Ishikawa (cell line): Measurements from ENCODE around the gene HPDL.
A peak's percentile ranks its signal among the peaks of the same experiment; 100 is the strongest.

Source experiments
- CEBPB ChIP-seq: IDR thresholded peaks from 2 replicates; pipeline ENCODE4 v1.6.1; 2012
- CREB1 ChIP-seq: IDR thresholded peaks from 2 replicates; pipeline ENCODE4 v1.6.1; 2012; ENCODE audit warnings: low read depth
- EGR1 ChIP-seq: IDR thresholded peaks from 2 replicates; pipeline ENCODE4 v1.6.1; 2012
- EP300 ChIP-seq: IDR thresholded peaks from 2 replicates; pipeline ENCODE4 v1.6.1; 2012; ENCODE audit warnings: borderline replicate concordance
- FOXM1 ChIP-seq: IDR thresholded peaks from 2 replicates; pipeline ENCODE4 v1.6.1; 2012; ENCODE audit warnings: low read depth, borderline replicate concordance
- MAX ChIP-seq: IDR thresholded peaks from 2 replicates; pipeline ENCODE4 v1.6.1; 2012
- NFIC ChIP-seq: IDR thresholded peaks from 2 replicates; pipeline ENCODE4 v1.6.1; 2012
- RAD21 ChIP-seq: IDR thresholded peaks from 2 replicates; pipeline ENCODE4 v1.6.1; 2012; ENCODE audit warnings: low read depth
- REST ChIP-seq: IDR thresholded peaks from 2 replicates; pipeline ENCODE4 v1.6.1; 2012; ENCODE audit warnings: low read depth, mild to moderate bottlenecking
- TAF1 ChIP-seq: IDR thresholded peaks from 2 replicates; pipeline ENCODE4 v1.6.1; 2012; ENCODE audit warnings: low read depth, mild to moderate bottlenecking
- TEAD4 ChIP-seq: IDR thresholded peaks from 2 replicates; pipeline ENCODE4 v1.6.1; 2012
- YY1 ChIP-seq: IDR thresholded peaks from 2 replicates; pipeline ENCODE4 v1.6.1; 2012; ENCODE audit warnings: low read depth
- ZBTB7A ChIP-seq: IDR thresholded peaks from 2 replicates; pipeline ENCODE4 v1.6.1; 2012; ENCODE audit warnings: low read depth
- TF ChIP-seq, protein P1 (sequence below): IDR thresholded peaks from 2 replicates; pipeline ENCODE4 v1.6.1; 2012

DNA sequence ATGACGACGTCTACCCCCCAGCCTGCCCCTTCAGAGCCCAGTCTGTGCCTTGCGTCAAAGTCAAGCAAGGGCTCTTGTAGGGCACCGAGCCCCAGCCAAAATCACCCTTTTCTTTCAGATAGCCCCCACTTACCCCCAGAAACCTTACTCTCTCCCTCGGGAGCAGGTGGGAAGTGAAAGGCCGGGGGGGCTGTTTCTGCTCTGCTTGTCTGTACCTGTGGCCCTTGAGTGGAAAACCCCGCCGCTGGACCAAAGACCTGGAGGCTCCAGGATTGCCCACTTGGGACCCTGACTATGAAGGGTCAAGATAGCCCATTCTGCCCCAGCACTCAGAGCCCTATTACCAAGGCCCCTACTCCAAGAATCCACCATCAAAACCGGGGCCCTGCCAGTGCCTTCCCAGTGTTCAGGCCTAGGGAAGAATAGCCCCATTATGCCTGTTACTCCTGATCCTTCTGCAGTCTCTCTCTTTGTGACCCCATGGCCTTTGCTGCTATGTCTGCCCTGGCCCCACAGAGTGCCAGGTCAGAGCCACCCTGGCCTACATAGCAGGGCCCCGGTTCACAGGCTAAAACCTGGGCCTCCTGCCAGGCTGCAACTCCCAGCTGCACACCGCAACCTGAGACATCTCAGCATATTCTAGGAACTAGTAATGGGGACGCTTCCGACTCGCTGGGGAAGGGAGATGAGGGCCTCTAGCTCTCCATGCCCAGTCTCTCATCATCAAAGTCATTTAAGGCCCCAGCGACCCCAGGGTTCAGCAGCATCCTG lies 22.2 kb upstream of the HPDL start:
- TF ChIP-seq EP300 (no peak), RAD21 (no peak), NFIC (no peak), FOXM1 (0 out of 2 replicates have a peak, but pooled peaks have one; percentile 9), YY1 (no peak), TAF1 (no peak), REST (no peak), MAX (no peak), EGR1 (no peak), CREB1 (no peak), TEAD4 (no peak), CEBPB (no peak), ZBTB7A (no peak)
- TF ChIP-seq, protein P1, sequence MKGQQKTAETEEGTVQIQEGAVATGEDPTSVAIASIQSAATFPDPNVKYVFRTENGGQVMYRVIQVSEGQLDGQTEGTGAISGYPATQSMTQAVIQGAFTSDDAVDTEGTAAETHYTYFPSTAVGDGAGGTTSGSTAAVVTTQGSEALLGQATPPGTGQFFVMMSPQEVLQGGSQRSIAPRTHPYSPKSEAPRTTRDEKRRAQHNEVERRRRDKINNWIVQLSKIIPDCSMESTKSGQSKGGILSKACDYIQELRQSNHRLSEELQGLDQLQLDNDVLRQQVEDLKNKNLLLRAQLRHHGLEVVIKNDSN: no peak
